Stimulated activated CD4-positive, alpha-beta T cell treated with anti-CD3 and anti-CD28 coated beads, TNF-alpha, amount 100 ng/mL, for 48 hours (primary cell): ENCODE data around the gene RRAD.
"Not testable (repeated sequence)": the region's sequence is repeated elsewhere in the genome, so short reads cannot be mapped to it uniquely, and the experiment has no call there.

Experiments
- DNase-seq, 3 donors: peaks; one replicate each; pipeline ENCODE4 v3.0.0-alpha.2; 2020; ENCODE audit warnings: low read depth in 3 of 3

RRAD gene

GRCh38 chr16:66900721-66901441 is 24.5 kb downstream of the RRAD start:
- no peak for DNase-seq

- DNase-seq: no peak
These were observed 25.2 kb downstream of the RRAD start for GRCh38 chr16:66899945-66900710.

GRCh38 chr16:66899310-66899944 is 25.9 kb downstream of the RRAD start:
- DNase-seq: no peak

- DNase-seq: no peak
These were observed 26.4 kb downstream of the RRAD start for GRCh38 chr16:66898933-66899309.

GRCh38 chr16:66898207-66898606 is 27.1 kb downstream of the RRAD start:
- DNase-seq: no peak

- DNase-seq: not testable (repeated sequence)
These were observed 28.7 kb downstream of the RRAD start for GRCh38 chr16:66896682-66897081.

GRCh38 chr16:66895999-66896398 is 29.3 kb downstream of the RRAD start:
- DNase-seq: no peak

- no peak for DNase-seq
These were observed 29.7 kb downstream of the RRAD start for GRCh38 chr16:66895689-66895979.

GRCh38 chr16:66894948-66895688 is 30.2 kb downstream of the RRAD start:
- DNase-seq: peak in 1 of 3 donors; percentile 43

GRCh38 chr16:66894055-66894454 is 31.3 kb downstream of the RRAD start:
- DNase-seq: no peak

- DNase-seq: no peak
These were observed 33.5 kb downstream of the RRAD start for GRCh38 chr16:66891797-66892196.

GRCh38 chr16:66891360-66891759 is 34.0 kb downstream of the RRAD start:
- DNase-seq: no peak

- DNase-seq: no peak
These were observed 34.5 kb downstream of the RRAD start for GRCh38 chr16:66890799-66891198.

- DNase-seq: no peak
These were observed 35.7 kb downstream of the RRAD start for GRCh38 chr16:66889622-66890021.

- no peak for DNase-seq
These were observed 36.4 kb downstream of the RRAD start for GRCh38 chr16:66888647-66889615.

GRCh38 chr16:66886914-66887313 is 38.4 kb downstream of the RRAD start:
- no peak for DNase-seq

- no peak for DNase-seq
These were observed 39.0 kb downstream of the RRAD start for GRCh38 chr16:66886321-66886720.

- no peak for DNase-seq
These were observed 39.8 kb downstream of the RRAD start for GRCh38 chr16:66885491-66885890.

GRCh38 chr16:66882702-66883101 is 42.6 kb downstream of the RRAD start:
- no peak for DNase-seq

- no peak for DNase-seq
These were observed 43.3 kb downstream of the RRAD start for GRCh38 chr16:66881964-66882508.

- no peak for DNase-seq
These were observed 43.8 kb downstream of the RRAD start for GRCh38 chr16:66881560-66881959.
